Naive thymus-derived CD4-positive, alpha-beta T cell (primary cell): Measurements from ENCODE around the gene DNAH11. TPM values are rescaled to one million over a fixed set of nuclear protein-coding genes. Genes with fewer than 3 reads are reported as not detected.

Experiments used
- ATAC-seq: fragments of 150-1000 bp; cut with Tn5 transposase; 2 replicates; pipeline ENCODE4 v1.10.0; 2021; ENCODE audit warnings: mild to moderate bottlenecking, moderate library complexity
- CTCF ChIA-PET: fragments of 350-600 bp; sonication (Branson Sonifier 250); formaldehyde crosslinking; loops from one replicate; lab custom pipeline; 2021; ENCODE audit warnings: antibody characterized with exemption; lab: Charles Lee
- POLR2A ChIA-PET: fragments of 350-600 bp; sonication (Branson Sonifier 250); formaldehyde crosslinking; loops from one replicate; lab custom pipeline; 2021; ENCODE audit warnings: antibody characterized with exemption, inconsistent platforms; lab: Charles Lee
- DNase-seq, 9 donors: peaks; one replicate each; pipeline versions ENCODE4 v3.0.0 to v3.0.0-alpha.2; 2020 to 2022; ENCODE audit warnings: mixed read lengths in 1 of 9
- H3K27ac ChIP-seq: one replicate; pipeline ENCODE4 v1.7.0; 2013; ENCODE audit warnings: mild to moderate bottlenecking, low read depth, low read length, moderate library complexity
- H3K27me3 ChIP-seq, 2 donors: one replicate each; pipeline ENCODE4 v1.7.0; 2013; ENCODE audit warnings: low read length in 2 of 2, mild to moderate bottlenecking in 2 of 2, moderate library complexity in 2 of 2; ENCODE audit not compliant: control insufficient read depth in 2 of 2, insufficient read depth in 2 of 2
- H3K36me3 ChIP-seq, 3 experiments: 1 replicate in 2 of 3; 2 replicates in 1 of 3; pipeline ENCODE4 v1.7.0; 2013; ENCODE audit warnings: low read length in 3 of 3, mild to moderate bottlenecking in 3 of 3, moderate library complexity in 1 of 3; ENCODE audit not compliant: insufficient read depth in 3 of 3, control insufficient read depth in 2 of 3
- H3K4me1 ChIP-seq, 2 donors: one replicate each; pipeline ENCODE4 v1.7.0; 2013; ENCODE audit warnings: low read length in 2 of 2, mild to moderate bottlenecking in 2 of 2, moderate library complexity in 1 of 2; ENCODE audit not compliant: control insufficient read depth in 2 of 2, insufficient read depth in 2 of 2
- H3K4me3 ChIP-seq: 2 replicates; pipeline ENCODE4 v1.7.0; 2013; ENCODE audit warnings: mild to moderate bottlenecking, low read length
- H3K9me3 ChIP-seq, 3 experiments: 1 replicate in 2 of 3; 2 replicates in 1 of 3; pipeline ENCODE4 v1.7.0; 2013; ENCODE audit warnings: low read length in 3 of 3; ENCODE audit not compliant: control insufficient read depth in 2 of 3
- H3K27ac Mint-ChIP-seq, 9 donors: one replicate each; pipeline ENCODE4 v1.8.0; 2020 to 2022; ENCODE audit warnings: mixed read lengths in 9 of 9, mild to moderate bottlenecking in 8 of 9, moderate library complexity in 5 of 9, inconsistent platforms in 2 of 9
- H3K27me3 Mint-ChIP-seq, 5 donors: one replicate each; pipeline ENCODE4 v1.8.0; 2021 to 2022; ENCODE audit warnings: mixed read lengths in 5 of 5, mild to moderate bottlenecking in 1 of 5
- H3K36me3 Mint-ChIP-seq, 5 donors: one replicate each; pipeline ENCODE4 v1.8.0; 2020 to 2022; ENCODE audit warnings: mixed read lengths in 5 of 5, mild to moderate bottlenecking in 3 of 5, inconsistent platforms in 1 of 5
- H3K4me1 Mint-ChIP-seq, 7 donors: one replicate each; pipeline ENCODE4 v1.8.0; 2020 to 2022; ENCODE audit warnings: mixed read lengths in 7 of 7, mild to moderate bottlenecking in 3 of 7, inconsistent platforms in 1 of 7
- H3K4me3 Mint-ChIP-seq, 10 donors: one replicate each; pipeline ENCODE4 v1.8.0; 2020 to 2022; ENCODE audit warnings: mild to moderate bottlenecking in 10 of 10, mixed read lengths in 10 of 10, moderate library complexity in 6 of 10, inconsistent platforms in 2 of 10
- H3K9me3 Mint-ChIP-seq, 11 donors: one replicate each; pipeline ENCODE4 v1.8.0; 2020 to 2022; ENCODE audit warnings: mixed read lengths in 11 of 11, mild to moderate bottlenecking in 4 of 11, inconsistent platforms in 1 of 11, moderate library complexity in 1 of 11
- intact Hi-C, 2 donors: fragments of 100-400 bp; cut with micrococcal nuclease; formaldehyde crosslinking; loops; one replicate each; pipeline ENCODE4 v1.15.1; 2023
- polyA plus RNA-seq, 2 donors: library from polyadenylated mRNA; unstranded; fragments of 300-500 nt; fragmentation: Illumina TruSeq; gene quantifications; one replicate each; pipeline ENCODE4 v1.2.3, GENCODE V29; 2021
- total RNA-seq, 6 experiments: library from RNA in 5 of 6; stranded (reverse) in 5 of 6; gene quantifications; 1 replicate in 5 of 6; 2 replicates in 1 of 6; pipeline ENCODE4 v1.2.3 and lab custom pipeline; 2021 to 2026

DNAH11 gene
- total and polyA plus RNA-seq, 7 experiments from 2014 or later, result 0.02 to 8.1 (median 0.22) TPM; not detected in 1

GRCh38 chr7:21898265-21898930 is 355.6 kb downstream of the DNAH11 start:
- peaks cover 17 to 38% (median 25%) of the 10 kb centered on the region in 7 donors for H3K4me1 Mint-ChIP-seq
- H3K4me3 Mint-ChIP-seq, result peak overlapping the region; percentile 81 to 90 (median 86)
- peak overlapping the region; percentile 90 to 98 (median 96) for H3K27ac Mint-ChIP-seq
- peaks cover 16 to 44% (median 39%) of the 10 kb centered on the region in 5 donors for H3K36me3 Mint-ChIP-seq
- no peaks in the 10 kb centered on the region for H3K27me3 Mint-ChIP-seq
- Histone ChIP-seq H3K27me3 (no peaks in the 10 kb centered on the region), H3K4me3 (peak overlapping the region; percentile 46), H3K9me3 (no peaks in the 10 kb centered on the region), H3K27ac (peak overlapping the region; percentile 46), H3K4me1 (peaks cover 0 to 19% of the 10 kb centered on the region in 2 donors), H3K36me3 (peaks cover 0 to 10% (median 0%) of the 10 kb centered on the region in 3 experiments)
- POLR2A ChIA-PET, result no interaction called here
- H3K9me3 Mint-ChIP-seq, result peaks cover 0 to 9% (median 0%) of the 10 kb centered on the region in 11 donors
- ATAC-seq (peak; percentile 77), DNase-seq (peak in 6 of 9 donors; percentile 36 to 59 (median 48))
- intact Hi-C loops, result loop anchor here (2.0 to 5.0 kb wide), 5 partner anchors 46 to 471 kb away; partner anchors contain the start of genes CDCA7L (in 1 of the 2) and SP4 (in 1 of the 2)
- CTCF ChIA-PET, result no interaction called here

- CTCF ChIA-PET, result no interaction called here
- peaks cover 0 to 9% (median 0%) of the 10 kb centered on the region in 11 donors for H3K9me3 Mint-ChIP-seq
- peak overlapping the region in 3 of 9 donors; percentile 12 to 39 (median 23) for H3K27ac Mint-ChIP-seq
- Histone ChIP-seq H3K36me3 (peaks cover 0 to 45% (median 4%) of the 10 kb centered on the region in 3 experiments), H3K27me3 (no peaks in the 10 kb centered on the region), H3K4me3 (no peak overlapping the region), H3K4me1 (peaks cover 0 to 16% of the 10 kb centered on the region in 2 donors), H3K27ac (no peak overlapping the region), H3K9me3 (no peaks in the 10 kb centered on the region)
- no peak for DNase-seq
- POLR2A ChIA-PET, result no interaction called here
- H3K4me1 Mint-ChIP-seq, result peaks cover 14 to 29% (median 21%) of the 10 kb centered on the region in 7 donors
- H3K36me3 Mint-ChIP-seq, result peaks cover 19 to 63% (median 39%) of the 10 kb centered on the region in 5 donors
- H3K27me3 Mint-ChIP-seq, result no peaks in the 10 kb centered on the region
- no peak for ATAC-seq
- intact Hi-C loops, result no loop called here
- no peak overlapping the region for H3K4me3 Mint-ChIP-seq
Observed at GRCh38 chr7:21902240-21902639, 359.4 kb downstream of the DNAH11 start.

GRCh38 chr7:21903020-21903786 is 360.4 kb downstream of the DNAH11 start:
- no peaks in the 10 kb centered on the region for H3K9me3 ChIP-seq
- H3K27me3 Mint-ChIP-seq, result no peaks in the 10 kb centered on the region
- no peak overlapping the region for H3K4me3 Mint-ChIP-seq
- ATAC-seq (no peak), DNase-seq (no peak)
- peaks cover 0 to 54% (median 7%) of the 10 kb centered on the region in 3 experiments for H3K36me3 ChIP-seq
- H3K36me3 Mint-ChIP-seq, result peaks cover 14 to 66% (median 37%) of the 10 kb centered on the region in 5 donors
- peaks cover 0 to 3% (median 0%) of the 10 kb centered on the region in 11 donors for H3K9me3 Mint-ChIP-seq
- ChIA-PET POLR2A (interaction anchor here (0.6 kb wide), 1 partner anchor 483 kb away, joined by 3 read pairs; no protein-coding TSS in a partner anchor), CTCF (no interaction called here)
- H3K27me3 ChIP-seq, result no peaks in the 10 kb centered on the region
- H3K4me1 Mint-ChIP-seq, result peaks cover 6 to 19% (median 12%) of the 10 kb centered on the region in 7 donors
- peaks cover 0 to 8% of the 10 kb centered on the region in 2 donors for H3K4me1 ChIP-seq
- peak overlapping the region in 2 of 9 donors; percentile 14 to 48 for H3K27ac Mint-ChIP-seq
- H3K27ac ChIP-seq, result no peak overlapping the region
- intact Hi-C loops, result no loop called here
- no peak overlapping the region for H3K4me3 ChIP-seq

- CTCF ChIA-PET, result no interaction called here
Observed at GRCh38 chr7:21908746-21909145, 365.9 kb downstream of the DNAH11 start.

GRCh38 chr7:21910253-21910652 is 367.4 kb downstream of the DNAH11 start:
- H3K4me1 Mint-ChIP-seq, result peaks cover 0 to 6% (median 0%) of the 10 kb centered on the region in 7 donors
- peaks cover 10 to 60% (median 48%) of the 10 kb centered on the region in 5 donors for H3K36me3 Mint-ChIP-seq
- H3K27ac Mint-ChIP-seq, result no peak overlapping the region
- no peak for ATAC-seq
- intact Hi-C loops, result no loop called here
- H3K9me3 ChIP-seq, result no peaks in the 10 kb centered on the region
- no peak overlapping the region for H3K27ac ChIP-seq
- peaks cover 0 to 1% (median 0%) of the 10 kb centered on the region in 11 donors for H3K9me3 Mint-ChIP-seq
- ChIA-PET POLR2A (no interaction called here), CTCF (no interaction called here)
- H3K27me3 Mint-ChIP-seq, result no peaks in the 10 kb centered on the region
- DNase-seq, result no peak
- no peaks in the 10 kb centered on the region for H3K27me3 ChIP-seq
- H3K36me3 ChIP-seq, result peaks cover 0 to 58% (median 10%) of the 10 kb centered on the region in 3 experiments
- H3K4me1 ChIP-seq, result no peaks in the 10 kb centered on the region
- no peak overlapping the region for H3K4me3 ChIP-seq
- H3K4me3 Mint-ChIP-seq, result no peak overlapping the region

More at GRCh38 chr7:21908746-21909145, 365.9 kb downstream of the DNAH11 start:
- Mint-ChIP-seq H3K27me3 (no peaks in the 10 kb centered on the region), H3K4me3 (no peak overlapping the region), H3K36me3 (peaks cover 10 to 58% (median 43%) of the 10 kb centered on the region in 5 donors), H3K9me3 (no peaks in the 10 kb centered on the region), H3K4me1 (peaks cover 0 to 3% (median 0%) of the 10 kb centered on the region in 7 donors), H3K27ac (no peak overlapping the region)
- no peak overlapping the region for H3K27ac ChIP-seq
- H3K27me3 ChIP-seq, result no peaks in the 10 kb centered on the region
- H3K4me3 ChIP-seq, result no peak overlapping the region
- intact Hi-C loops, result no loop called here
- H3K36me3 ChIP-seq, result peaks cover 0 to 60% (median 12%) of the 10 kb centered on the region in 3 experiments
- no peak for DNase-seq
- no peaks in the 10 kb centered on the region for H3K4me1 ChIP-seq
- POLR2A ChIA-PET, result interaction anchor here (0.6 kb wide), 1 partner anchor 481 kb away, joined by 3 read pairs; the partner anchor contains the start of gene SP4
- H3K9me3 ChIP-seq, result no peaks in the 10 kb centered on the region
- no peak for ATAC-seq

- POLR2A ChIA-PET, result interaction anchor here (0.6 to 1.0 kb wide), 2 partner anchors 32 to 40 kb away, joined by 3 read pairs; no protein-coding TSS in a partner anchor
- Histone ChIP-seq H3K36me3 (peaks cover 0 to 51% (median 9%) of the 10 kb centered on the region in 3 experiments), H3K4me1 (no peaks in the 10 kb centered on the region), H3K9me3 (no peaks in the 10 kb centered on the region), H3K27ac (no peak overlapping the region), H3K27me3 (no peaks in the 10 kb centered on the region), H3K4me3 (no peak overlapping the region)
- CTCF ChIA-PET, result interaction anchor here (0.8 kb wide), 1 partner anchor 12 kb away, joined by 3 read pairs; no protein-coding TSS in a partner anchor
- ATAC-seq (no peak), DNase-seq (no peak)
- intact Hi-C loops, result no loop called here
- no peak overlapping the region for H3K27ac Mint-ChIP-seq
- H3K9me3 Mint-ChIP-seq, result peaks cover 0 to 1% (median 0%) of the 10 kb centered on the region in 11 donors
- no peak overlapping the region for H3K4me3 Mint-ChIP-seq
- H3K4me1 Mint-ChIP-seq, result peaks cover 0 to 6% (median 0%) of the 10 kb centered on the region in 7 donors
- H3K27me3 Mint-ChIP-seq, result no peaks in the 10 kb centered on the region
- peaks cover 10 to 59% (median 52%) of the 10 kb centered on the region in 5 donors for H3K36me3 Mint-ChIP-seq
Observed at GRCh38 chr7:21911341-21911875, 368.6 kb downstream of the DNAH11 start.
